Measurements from ENCODE around the gene PHF21B. TPM values are rescaled to one million over a fixed set of nuclear protein-coding genes. Genes with fewer than 3 reads are reported as not detected.
"Not testable (repeated sequence)": the region's sequence is repeated elsewhere in the genome, so short reads cannot be mapped to it uniquely, and the experiment has no call there.

Gene PHF21B
- total RNA-seq, 4 donors from 2014 or later = not detected

- no peak overlapping the region for H3K27ac ChIP-seq
- DNase-seq (ENCODE audit: low spot score in 2 of 2) = peak in 1 of 2 donors; percentile 27
- peaks cover 9% of the 10 kb centered on the region for H3K27me3 ChIP-seq
- WGBS = 84% methylated on average over 21 of the region's 21 CpGs
- TF ChIP-seq POLR2A (IDR thresholded peaks at IDR 0.05) (no peak), CTCF (IDR thresholded peaks at IDR 0.05) (no peak), POLR2AphosphoS5 (IDR thresholded peaks at IDR 0.05) (no peak)
- H3K36me3 ChIP-seq = no peaks in the 10 kb centered on the region
- peaks cover 2% of the 10 kb centered on the region for H3K9me3 ChIP-seq
- H3K4me1 ChIP-seq = no peaks in the 10 kb centered on the region
- H3K4me3 ChIP-seq = no peak overlapping the region
Observed at GRCh38 chr22:44907765-44908737, 101.8 kb downstream of the PHF21B start.

- 92% methylated on average over 13 of the region's 18 CpGs for WGBS
- no peaks in the 10 kb centered on the region for H3K36me3 ChIP-seq
- peak in 1 of 2 donors; percentile 20 for DNase-seq (ENCODE audit: low spot score in 2 of 2)
- TF ChIP-seq EP300 (IDR thresholded peaks at IDR 0.05) (no peak), POLR2AphosphoS5 (IDR thresholded peaks at IDR 0.05) (no peak), POLR2A (IDR thresholded peaks at IDR 0.05) (no peak), CTCF (IDR thresholded peaks at IDR 0.05) (no peak)
- peaks cover 9% of the 10 kb centered on the region for H3K27me3 ChIP-seq
- no peaks in the 10 kb centered on the region for H3K4me1 ChIP-seq
- H3K4me3 ChIP-seq = no peak overlapping the region
- H3K27ac ChIP-seq = no peak overlapping the region
- H3K9me3 ChIP-seq = peaks cover 2% of the 10 kb centered on the region
Observed at GRCh38 chr22:44906999-44907644, 102.7 kb downstream of the PHF21B start.

- Histone ChIP-seq H3K4me1 (no peaks in the 10 kb centered on the region), H3K36me3 (no peaks in the 10 kb centered on the region), H3K27ac (no peak overlapping the region), H3K4me3 (no peak overlapping the region), H3K9me3 (peaks cover 2% of the 10 kb centered on the region), H3K27me3 (peaks cover 9% of the 10 kb centered on the region)
- TF ChIP-seq POLR2AphosphoS5 (IDR thresholded peaks at IDR 0.05) = no peak
- 91% methylated on average over 20 of the region's 21 CpGs for WGBS
- DNase-seq (ENCODE audit: low spot score in 2 of 2) = peak; percentile 34 to 73
Observed at GRCh38 chr22:44906248-44906936, 103.4 kb downstream of the PHF21B start.

GRCh38 chr22:44904492-44905152, 105.2 kb downstream of the PHF21B start:
- H3K27me3 ChIP-seq; H3K27ac ChIP-seq; H3K4me3 ChIP-seq; H3K36me3 ChIP-seq; H3K4me1 ChIP-seq; DNase-seq (ENCODE audit: low spot score in 2 of 2): not testable (repeated sequence)
- 42% methylated on average over 3 of the region's 5 CpGs for WGBS
- H3K9me3 ChIP-seq = peaks cover 12% of the 10 kb centered on the region

- 73% methylated on average over 2 of the region's 2 CpGs for WGBS
- not testable (repeated sequence) for H3K27me3 ChIP-seq; H3K4me3 ChIP-seq; DNase-seq (ENCODE audit: low spot score in 2 of 2); H3K27ac ChIP-seq; H3K4me1 ChIP-seq; H3K36me3 ChIP-seq
- peaks cover 12% of the 10 kb centered on the region for H3K9me3 ChIP-seq
Observed at GRCh38 chr22:44903164-44903563, 106.6 kb downstream of the PHF21B start.

GRCh38 chr22:44901301-44901700, 108.5 kb downstream of the PHF21B start:
- Histone ChIP-seq H3K27ac (no peak overlapping the region), H3K36me3 (no peaks in the 10 kb centered on the region), H3K27me3 (peaks cover 4% of the 10 kb centered on the region), H3K9me3 (peaks cover 12% of the 10 kb centered on the region), H3K4me3 (no peak overlapping the region), H3K4me1 (no peaks in the 10 kb centered on the region)
- WGBS = 98% methylated on average over 2 of the region's 2 CpGs
- TF ChIP-seq POLR2A (IDR thresholded peaks at IDR 0.05) (no peak), CTCF (IDR thresholded peaks at IDR 0.05) (no peak), POLR2AphosphoS5 (IDR thresholded peaks at IDR 0.05) (no peak), EP300 (IDR thresholded peaks at IDR 0.05) (no peak)
- peak in 1 of 2 donors; percentile 9 for DNase-seq (ENCODE audit: low spot score in 2 of 2)

All from suprapubic skin (tissue), 4 donors.